ENCODE measurements around the gene ARHGAP6. TPM values are rescaled to one million over a fixed set of nuclear protein-coding genes. Genes with fewer than 3 reads are reported as not detected.
A peak's percentile ranks its signal among the peaks of the same experiment; 100 is the strongest.
"Not testable (repeated sequence)": the region's sequence is repeated elsewhere in the genome, so short reads cannot be mapped to it uniquely, and the experiment has no call there.

ARHGAP6 gene
- polyA plus RNA-seq, 3 donors from 2014 or later = 0.11 TPM; not detected in 2

GRCh38 chrX:11381464-11381863 is 284.3 kb downstream of the ARHGAP6 start:
- peaks cover 0 to 4% (median 0%) of the 10 kb centered on the region in 6 donors for H3K9me3 Mint-ChIP-seq
- no peaks in the 10 kb centered on the region for H3K4me1 Mint-ChIP-seq
- DNase-seq = peak in 1 of 3 donors; percentile 1
- H3K27ac Mint-ChIP-seq = no peak overlapping the region
- no peaks in the 10 kb centered on the region for H3K36me3 Mint-ChIP-seq
- no peak overlapping the region for H3K4me3 Mint-ChIP-seq
- H3K27me3 Mint-ChIP-seq (ENCODE audit: low read depth in 3 of 3) = peaks cover 0 to 3% (median 2%) of the 10 kb centered on the region in 3 donors

GRCh38 chrX:11380187-11380844 is 285.4 kb downstream of the ARHGAP6 start:
- Mint-ChIP-seq H3K4me1 (no peaks in the 10 kb centered on the region), H3K27ac (no peak overlapping the region), H3K27me3 (ENCODE audit: low read depth in 3 of 3) (peaks cover 0 to 7% (median 2%) of the 10 kb centered on the region in 3 donors), H3K9me3 (peaks cover 0 to 4% (median 0%) of the 10 kb centered on the region in 6 donors), H3K4me3 (no peak overlapping the region), H3K36me3 (no peaks in the 10 kb centered on the region)
- DNase-seq = no peak

GRCh38 chrX:11376163-11376562 is 289.6 kb downstream of the ARHGAP6 start:
- peaks cover 0 to 4% (median 0%) of the 10 kb centered on the region in 6 donors for H3K9me3 Mint-ChIP-seq
- no peak overlapping the region for H3K27ac Mint-ChIP-seq
- DNase-seq = no peak
- no peaks in the 10 kb centered on the region for H3K4me1 Mint-ChIP-seq
- H3K4me3 Mint-ChIP-seq = no peak overlapping the region
- peaks cover 0 to 12% (median 2%) of the 10 kb centered on the region in 3 donors for H3K27me3 Mint-ChIP-seq (ENCODE audit: low read depth in 3 of 3)
- no peaks in the 10 kb centered on the region for H3K36me3 Mint-ChIP-seq

GRCh38 chrX:11375614-11376119 is 290.1 kb downstream of the ARHGAP6 start:
- Mint-ChIP-seq H3K9me3 (peaks cover 0 to 4% (median 0%) of the 10 kb centered on the region in 6 donors), H3K36me3 (no peaks in the 10 kb centered on the region), H3K4me3 (no peak overlapping the region), H3K4me1 (no peaks in the 10 kb centered on the region), H3K27ac (no peak overlapping the region), H3K27me3 (ENCODE audit: low read depth in 3 of 3) (peaks cover 0 to 12% (median 2%) of the 10 kb centered on the region in 3 donors)
- no peak for DNase-seq

- H3K27ac Mint-ChIP-seq = no peak overlapping the region
- DNase-seq = no peak
- no peaks in the 10 kb centered on the region for H3K36me3 Mint-ChIP-seq
- H3K9me3 Mint-ChIP-seq = peaks cover 0 to 4% (median 0%) of the 10 kb centered on the region in 6 donors
- peaks cover 0 to 12% (median 2%) of the 10 kb centered on the region in 3 donors for H3K27me3 Mint-ChIP-seq (ENCODE audit: low read depth in 3 of 3)
- H3K4me1 Mint-ChIP-seq = no peaks in the 10 kb centered on the region
- no peak overlapping the region for H3K4me3 Mint-ChIP-seq
Observed at GRCh38 chrX:11374570-11374969, 291.1 kb downstream of the ARHGAP6 start.

- Mint-ChIP-seq H3K4me3 (no peak overlapping the region), H3K36me3 (no peaks in the 10 kb centered on the region), H3K27me3 (ENCODE audit: low read depth in 3 of 3) (peaks cover 0 to 10% (median 0%) of the 10 kb centered on the region in 3 donors)
Observed at GRCh38 chrX:11371106-11371505, 294.6 kb downstream of the ARHGAP6 start.

GRCh38 chrX:11367609-11368430 is 297.9 kb downstream of the ARHGAP6 start:
- no peaks in the 10 kb centered on the region for H3K36me3 Mint-ChIP-seq

More at GRCh38 chrX:11371106-11371505, 294.6 kb downstream of the ARHGAP6 start:
- Mint-ChIP-seq H3K4me1 (no peaks in the 10 kb centered on the region), H3K9me3 (peaks cover 0 to 1% (median 0%) of the 10 kb centered on the region in 6 donors), H3K27ac (no peak overlapping the region)
- DNase-seq = no peak

GRCh38 chrX:11366998-11367595 is 298.6 kb downstream of the ARHGAP6 start:
- H3K4me3 Mint-ChIP-seq = no peak overlapping the region
- DNase-seq = no peak
- no peaks in the 10 kb centered on the region for H3K27me3 Mint-ChIP-seq (ENCODE audit: low read depth in 3 of 3)
- peaks cover 0 to 3% (median 0%) of the 10 kb centered on the region in 6 donors for H3K9me3 Mint-ChIP-seq
- H3K4me1 Mint-ChIP-seq = no peaks in the 10 kb centered on the region
- no peak overlapping the region for H3K27ac Mint-ChIP-seq
- no peaks in the 10 kb centered on the region for H3K36me3 Mint-ChIP-seq

More at GRCh38 chrX:11367609-11368430, 297.9 kb downstream of the ARHGAP6 start:
- H3K27me3 Mint-ChIP-seq (ENCODE audit: low read depth in 3 of 3) = no peaks in the 10 kb centered on the region
- no peak overlapping the region for H3K4me3 Mint-ChIP-seq
- no peaks in the 10 kb centered on the region for H3K4me1 Mint-ChIP-seq
- H3K9me3 Mint-ChIP-seq = peaks cover 0 to 3% (median 0%) of the 10 kb centered on the region in 6 donors
- DNase-seq = no peak
- H3K27ac Mint-ChIP-seq = no peak overlapping the region

GRCh38 chrX:11365426-11365825 is 300.3 kb downstream of the ARHGAP6 start:
- Mint-ChIP-seq H3K9me3 (peaks cover 0 to 3% (median 0%) of the 10 kb centered on the region in 6 donors), H3K27me3 (ENCODE audit: low read depth in 3 of 3) (no peaks in the 10 kb centered on the region), H3K4me3 (no peak overlapping the region), H3K27ac (no peak overlapping the region), H3K4me1 (no peaks in the 10 kb centered on the region), H3K36me3 (no peaks in the 10 kb centered on the region)
- DNase-seq = no peak

- Mint-ChIP-seq H3K4me3 (no peak overlapping the region), H3K9me3 (peaks cover 0 to 3% (median 0%) of the 10 kb centered on the region in 6 donors), H3K4me1 (no peaks in the 10 kb centered on the region), H3K27me3 (ENCODE audit: low read depth in 3 of 3) (no peaks in the 10 kb centered on the region), H3K36me3 (no peaks in the 10 kb centered on the region), H3K27ac (no peak overlapping the region)
- no peak for DNase-seq
Observed at GRCh38 chrX:11364835-11365234, 300.9 kb downstream of the ARHGAP6 start.

- not testable (repeated sequence) for H3K36me3 Mint-ChIP-seq; H3K4me1 Mint-ChIP-seq; H3K4me3 Mint-ChIP-seq; H3K27me3 Mint-ChIP-seq (ENCODE audit: low read depth in 3 of 3); H3K27ac Mint-ChIP-seq; H3K9me3 Mint-ChIP-seq; DNase-seq
Observed at GRCh38 chrX:11363825-11364224, 301.9 kb downstream of the ARHGAP6 start.

GRCh38 chrX:11363069-11363594 is 302.6 kb downstream of the ARHGAP6 start:
- Mint-ChIP-seq H3K36me3 (no peaks in the 10 kb centered on the region), H3K4me1 (no peaks in the 10 kb centered on the region), H3K27ac (no peak overlapping the region), H3K9me3 (peaks cover 0 to 5% (median under 1%) of the 10 kb centered on the region in 6 donors), H3K4me3 (no peak overlapping the region), H3K27me3 (ENCODE audit: low read depth in 3 of 3) (no peaks in the 10 kb centered on the region)
- no peak for DNase-seq

- not testable (repeated sequence) for H3K27ac Mint-ChIP-seq; H3K9me3 Mint-ChIP-seq; H3K4me1 Mint-ChIP-seq; H3K27me3 Mint-ChIP-seq (ENCODE audit: low read depth in 3 of 3); H3K36me3 Mint-ChIP-seq; DNase-seq; H3K4me3 Mint-ChIP-seq
Observed at GRCh38 chrX:11361666-11362065, 304.1 kb downstream of the ARHGAP6 start.

Measured in immature natural killer cell (primary cell).